ENCODE results near the gene SSX1.
"Not testable (repeated sequence)": the region's sequence is repeated elsewhere in the genome, so short reads cannot be mapped to it uniquely, and the experiment has no call there.

SSX1 gene, protein sequence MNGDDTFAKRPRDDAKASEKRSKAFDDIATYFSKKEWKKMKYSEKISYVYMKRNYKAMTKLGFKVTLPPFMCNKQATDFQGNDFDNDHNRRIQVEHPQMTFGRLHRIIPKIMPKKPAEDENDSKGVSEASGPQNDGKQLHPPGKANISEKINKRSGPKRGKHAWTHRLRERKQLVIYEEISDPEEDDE

DNA sequence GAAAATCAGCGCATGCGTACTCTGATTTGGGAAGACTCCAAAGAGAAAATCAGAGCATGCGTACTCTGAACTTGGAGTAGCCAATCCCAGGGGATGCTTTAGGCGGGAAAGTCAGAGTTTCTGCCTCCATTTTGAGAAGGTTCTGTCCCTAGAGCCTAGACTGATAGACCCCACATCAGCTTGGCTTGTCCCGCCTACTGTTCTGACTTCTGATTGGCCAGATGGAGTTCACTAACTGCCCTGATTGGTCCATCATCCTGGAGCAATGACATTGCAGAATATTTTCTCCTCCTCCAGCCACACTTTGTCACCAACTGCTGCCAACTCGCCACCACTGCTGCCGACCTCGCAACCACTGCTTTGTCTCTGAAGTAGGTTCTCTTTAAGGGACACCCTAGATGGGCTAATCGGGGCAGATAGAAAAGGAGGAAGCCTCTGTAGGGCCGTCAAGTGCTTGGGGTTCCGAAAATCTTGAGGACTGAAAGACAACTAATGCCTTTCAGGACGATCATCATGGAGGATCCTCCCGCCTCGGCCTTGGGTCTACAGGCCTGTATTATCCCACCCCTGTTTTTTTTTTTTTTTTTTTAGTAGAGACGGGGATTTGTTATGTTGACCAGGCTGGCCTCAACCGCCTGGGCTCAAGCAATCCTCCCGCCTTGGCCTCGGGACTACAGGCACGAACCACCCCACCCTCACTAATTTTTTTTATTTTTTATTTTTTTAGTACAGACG lies at the start of gene SSX1:
TSS of gene SSX1 (plus strand) at position 331 of the 735 bp plus-strand sequence. CDS start 1,850 bp downstream, outside the sequence.
- peak; percentile 78 to 87 for DNase-seq

DNA sequence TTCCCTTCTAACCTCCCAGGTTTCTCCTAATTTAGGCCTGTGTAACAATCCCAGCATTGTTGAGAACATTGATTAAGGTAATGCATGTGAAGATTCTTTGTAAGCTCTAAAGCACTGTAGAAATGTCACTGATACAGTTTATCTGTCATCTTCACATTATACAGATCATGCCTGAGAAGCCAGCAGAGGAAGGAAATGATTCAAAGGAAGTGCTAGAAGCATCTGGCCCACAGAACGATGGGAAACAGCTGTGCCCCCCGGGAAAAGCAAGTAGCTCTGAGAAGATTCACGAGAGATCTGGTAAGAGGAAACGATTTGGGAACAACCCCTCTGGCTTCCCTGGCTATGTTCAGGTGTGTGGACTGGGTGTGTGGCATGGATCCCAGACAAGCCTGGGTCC lies 40.9 kb upstream of the SSX1 start:
- not testable (repeated sequence) for DNase-seq

DNA sequence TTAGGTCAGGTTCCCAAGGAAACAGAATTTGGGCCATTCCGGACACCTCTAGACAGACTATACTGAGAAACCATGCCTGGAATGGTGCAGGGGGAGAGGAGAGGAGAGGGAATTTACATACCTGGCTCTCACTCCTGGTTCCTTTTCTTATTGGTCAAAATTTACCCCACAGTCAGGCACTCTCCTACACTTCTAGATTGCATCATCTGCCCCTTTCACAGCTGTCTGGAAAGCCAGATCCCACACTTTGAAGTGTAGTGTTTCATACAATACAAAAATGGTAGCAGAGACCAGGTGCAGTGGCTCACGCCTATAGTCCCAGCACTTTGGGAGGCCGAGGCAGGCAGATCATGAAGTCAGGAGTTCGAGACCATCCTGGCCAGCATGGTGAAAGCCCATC lies 31.0 kb upstream of the SSX1 start:
- DNase-seq, result not testable (repeated sequence)

DNA sequence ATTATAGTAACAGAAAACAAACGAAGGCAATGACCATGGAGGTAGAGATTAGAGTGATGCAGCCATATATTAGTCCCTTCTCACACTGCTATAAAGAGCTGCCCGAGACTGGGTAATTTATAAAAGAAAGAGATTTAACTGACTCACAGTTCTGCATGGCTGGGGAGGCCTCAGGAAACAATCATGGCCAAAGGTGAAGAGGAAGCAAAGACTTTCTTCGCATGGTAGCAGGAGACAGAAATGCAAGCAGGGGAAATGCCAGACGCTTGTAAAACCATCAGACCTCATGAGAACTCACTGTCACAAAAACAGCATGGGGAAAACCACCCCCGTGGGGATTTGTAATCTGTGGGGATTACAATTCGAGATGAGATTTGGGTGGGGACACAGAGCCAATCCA lies 2.2 kb upstream of the SSX1 start:
- not testable (repeated sequence) for DNase-seq

DNA sequence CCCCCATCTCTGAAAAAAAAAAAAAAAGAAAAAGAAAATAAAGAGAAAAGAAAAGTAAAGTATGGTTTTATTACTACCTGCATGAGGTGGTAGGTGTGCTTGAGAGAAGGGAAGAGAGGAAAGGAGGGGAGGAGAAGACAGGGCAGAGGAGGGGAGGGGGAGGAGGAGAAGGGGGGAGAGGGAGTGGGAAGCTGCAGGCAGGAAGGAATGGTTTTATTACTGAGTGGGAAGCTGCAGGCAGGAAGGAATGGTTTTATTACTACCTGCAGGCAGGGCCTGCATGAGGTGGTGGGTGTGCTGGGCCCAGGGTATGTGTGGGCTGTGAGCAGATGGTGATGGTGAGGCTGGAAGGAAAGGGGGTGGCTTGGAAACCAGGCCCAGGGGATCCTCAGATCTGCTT lies 19.2 kb downstream of the SSX1 start:
- not testable (repeated sequence) for DNase-seq

DNA sequence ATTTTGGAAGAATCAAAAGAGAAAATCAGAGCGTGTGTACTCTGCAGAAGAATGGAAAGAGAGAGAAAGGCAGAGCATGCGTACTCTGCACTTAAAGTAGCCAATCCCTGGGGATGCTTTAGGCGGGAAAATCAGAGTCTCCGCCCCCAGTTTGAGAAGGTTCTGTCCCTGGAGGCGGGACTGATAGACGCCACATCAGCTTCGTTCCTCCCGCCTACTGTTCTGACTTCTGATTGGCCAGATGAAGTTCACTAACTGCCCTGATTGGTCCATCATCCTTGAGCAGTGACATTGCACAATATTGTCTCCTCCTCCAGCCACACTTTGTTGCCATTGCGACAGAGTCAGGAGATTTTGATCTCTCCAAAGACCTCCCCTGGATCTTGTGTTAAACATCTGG lies 23.8 kb downstream of the SSX1 start:
- DNase-seq, result no peak

DNA sequence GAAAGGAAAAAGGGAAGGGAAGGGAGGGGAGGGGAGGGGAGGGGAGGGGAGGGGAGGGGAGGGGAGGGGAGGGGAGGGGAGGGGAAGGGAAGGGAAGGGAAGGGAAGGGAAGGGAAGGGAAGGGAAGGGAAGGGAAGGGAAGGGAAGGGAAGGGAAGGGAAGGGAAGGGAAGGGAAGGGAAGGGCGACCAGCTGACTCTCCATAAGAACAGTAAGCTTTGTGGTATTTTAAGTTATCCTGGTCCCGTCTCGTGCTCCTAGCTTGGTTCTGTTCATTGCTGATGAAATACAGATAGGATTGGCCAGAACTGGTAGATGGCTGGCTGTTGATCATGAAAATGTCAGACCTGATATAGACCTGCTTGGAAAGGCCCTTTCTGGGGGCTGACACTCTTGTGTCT lies 25.5 kb downstream of the SSX1 start:
- not testable (repeated sequence) for DNase-seq

DNA sequence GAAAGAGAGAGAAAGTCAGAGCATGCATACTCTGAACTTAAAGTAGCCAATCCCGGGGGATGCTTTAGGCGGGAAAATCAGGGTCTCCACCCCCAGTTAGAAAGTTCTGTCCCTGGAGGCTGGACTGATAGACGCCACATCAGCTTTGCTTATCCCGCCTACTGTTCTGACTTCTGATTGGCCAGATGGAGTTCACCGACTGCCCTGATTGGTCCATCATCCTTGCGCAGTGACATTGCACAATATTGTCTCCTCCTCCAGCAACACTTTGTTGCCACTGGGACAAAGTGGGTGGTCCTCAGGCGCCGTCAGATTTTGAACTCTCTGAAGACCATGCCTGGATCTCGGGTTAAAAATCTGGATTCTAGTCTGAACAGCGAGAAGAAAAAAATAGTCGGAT lies 51.0 kb downstream of the SSX1 start:
- no peak for DNase-seq

DNA sequence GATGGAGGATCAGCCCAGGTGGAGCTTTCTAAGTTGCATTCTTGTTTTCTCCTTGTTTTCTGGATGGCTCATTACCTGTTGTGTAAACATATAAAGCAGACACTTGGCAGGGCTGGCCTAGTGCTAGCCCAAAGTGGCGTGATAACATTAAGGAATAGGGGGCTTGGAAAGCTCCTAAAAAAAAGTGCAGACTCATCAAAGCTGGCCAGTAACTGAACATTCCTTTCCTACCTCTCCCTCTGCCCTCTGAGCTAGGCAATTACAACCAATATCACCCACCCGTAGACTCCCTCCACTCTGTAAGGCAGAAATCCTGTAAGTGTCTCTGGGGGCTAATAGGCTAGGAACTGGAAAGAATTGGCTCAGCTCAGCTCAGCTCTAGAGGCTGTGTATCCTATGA lies 58.8 kb downstream of the SSX1 start:
- not testable (repeated sequence) for DNase-seq
